Body of pancreas (tissue), 4 donors: Measurements from ENCODE around the gene HELZ2.

ENCODE experiments used
- POLR2A ChIP-seq, 3 donors: fragments of 450-650 bp; IDR thresholded peaks; one replicate each; pipeline ENCODE4 v1.6.1; 2016; ENCODE audit warnings: antibody characterized with exemption in 3 of 3, mild to moderate bottlenecking in 2 of 3
- TF ChIP-seq, protein P1 (sequence below), 7 experiments: fragments of 450-650 bp in 4 of 7; fragments of 200-600 bp in 3 of 7; sonication (generic) in 3 of 7; IDR thresholded peaks; one replicate each; pipeline ENCODE4 v1.5.1; 2016 to 2019; ENCODE audit warnings: antibody characterized with exemption in 7 of 7

DNA sequence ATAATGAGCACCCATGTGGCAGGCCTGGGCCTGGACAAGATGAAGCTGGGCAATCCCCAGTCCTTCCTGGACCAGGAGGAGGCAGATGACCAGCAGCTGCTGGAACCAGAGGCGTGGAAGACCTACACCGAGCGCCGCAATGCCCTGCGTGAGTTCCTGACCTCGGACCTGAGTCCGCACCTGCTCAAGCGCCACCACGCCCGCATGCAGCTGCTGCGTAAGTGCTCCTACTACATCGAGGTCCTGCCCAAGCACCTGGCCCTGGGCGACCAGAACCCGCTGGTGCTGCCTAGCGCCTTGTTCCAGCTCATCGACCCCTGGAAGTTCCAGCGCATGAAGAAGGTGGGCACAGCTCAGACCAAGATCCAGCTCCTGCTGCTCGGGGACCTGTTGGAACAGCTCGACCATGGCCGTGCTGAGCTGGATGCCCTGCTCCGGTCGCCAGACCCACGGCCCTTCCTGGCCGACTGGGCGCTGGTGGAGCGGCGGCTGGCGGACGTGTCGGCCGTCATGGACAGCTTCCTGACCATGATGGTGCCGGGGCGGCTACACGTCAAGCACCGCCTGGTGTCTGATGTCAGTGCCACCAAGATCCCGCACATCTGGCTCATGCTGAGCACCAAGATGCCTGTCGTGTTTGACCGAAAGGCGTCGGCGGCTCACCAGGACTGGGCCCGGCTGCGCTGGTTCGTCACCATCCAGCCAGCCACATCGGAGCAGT lies 18.2 kb downstream of the HELZ2 start:
- TF ChIP-seq, protein P1, sequence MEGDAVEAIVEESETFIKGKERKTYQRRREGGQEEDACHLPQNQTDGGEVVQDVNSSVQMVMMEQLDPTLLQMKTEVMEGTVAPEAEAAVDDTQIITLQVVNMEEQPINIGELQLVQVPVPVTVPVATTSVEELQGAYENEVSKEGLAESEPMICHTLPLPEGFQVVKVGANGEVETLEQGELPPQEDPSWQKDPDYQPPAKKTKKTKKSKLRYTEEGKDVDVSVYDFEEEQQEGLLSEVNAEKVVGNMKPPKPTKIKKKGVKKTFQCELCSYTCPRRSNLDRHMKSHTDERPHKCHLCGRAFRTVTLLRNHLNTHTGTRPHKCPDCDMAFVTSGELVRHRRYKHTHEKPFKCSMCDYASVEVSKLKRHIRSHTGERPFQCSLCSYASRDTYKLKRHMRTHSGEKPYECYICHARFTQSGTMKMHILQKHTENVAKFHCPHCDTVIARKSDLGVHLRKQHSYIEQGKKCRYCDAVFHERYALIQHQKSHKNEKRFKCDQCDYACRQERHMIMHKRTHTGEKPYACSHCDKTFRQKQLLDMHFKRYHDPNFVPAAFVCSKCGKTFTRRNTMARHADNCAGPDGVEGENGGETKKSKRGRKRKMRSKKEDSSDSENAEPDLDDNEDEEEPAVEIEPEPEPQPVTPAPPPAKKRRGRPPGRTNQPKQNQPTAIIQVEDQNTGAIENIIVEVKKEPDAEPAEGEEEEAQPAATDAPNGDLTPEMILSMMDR (IDR thresholded peaks at IDR 0.05), result no peak
- no peak for TF ChIP-seq POLR2A (IDR thresholded peaks at IDR 0.05)
